ENCODE data around the gene HDLBP.
"Not testable (repeated sequence)": the region's sequence is repeated elsewhere in the genome, so short reads cannot be mapped to it uniquely, and the experiment has no call there.

HDLBP gene

DNA sequence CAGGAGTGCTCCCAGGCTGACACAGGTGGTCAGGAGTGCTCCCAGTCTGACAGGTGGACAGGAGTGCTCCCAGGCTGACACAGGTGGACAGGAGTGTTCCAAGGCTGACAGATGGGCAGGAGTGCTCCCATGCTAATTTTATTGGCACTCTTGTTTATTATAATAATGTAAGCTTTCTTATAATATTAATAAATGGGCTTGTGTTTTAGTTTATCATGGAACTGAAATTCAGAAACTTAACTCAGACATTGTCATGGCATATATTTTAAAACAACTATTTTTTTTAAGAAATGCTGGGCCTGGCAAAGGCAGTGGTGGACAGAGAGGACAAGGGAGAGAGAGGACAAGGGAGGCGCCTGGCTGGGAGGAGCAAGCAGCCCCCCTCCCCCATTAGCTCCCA, 108.3 kb downstream of the HDLBP start:
- no peak for DNase-seq

DNA sequence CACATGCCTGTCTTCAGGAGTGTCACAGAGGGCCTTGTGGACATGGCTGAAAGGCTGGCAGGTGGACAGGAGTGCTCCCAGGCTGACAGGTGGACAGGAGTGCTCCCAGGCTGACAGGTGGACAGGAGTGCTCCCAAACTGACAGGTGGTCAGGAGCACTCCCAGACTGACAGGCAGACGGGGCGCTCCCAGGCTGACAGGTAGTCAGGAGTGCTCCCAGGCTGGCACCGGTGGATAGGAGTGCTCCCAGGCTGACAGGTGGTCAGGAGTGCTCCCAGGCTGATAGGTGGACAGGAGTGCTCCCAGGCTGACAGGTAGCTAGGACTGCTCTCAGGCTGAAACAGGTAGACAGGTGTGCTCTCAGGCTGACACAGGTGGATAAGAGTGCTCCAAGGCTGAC, 110.4 kb downstream of the HDLBP start:
- DNase-seq = no peak

DNA sequence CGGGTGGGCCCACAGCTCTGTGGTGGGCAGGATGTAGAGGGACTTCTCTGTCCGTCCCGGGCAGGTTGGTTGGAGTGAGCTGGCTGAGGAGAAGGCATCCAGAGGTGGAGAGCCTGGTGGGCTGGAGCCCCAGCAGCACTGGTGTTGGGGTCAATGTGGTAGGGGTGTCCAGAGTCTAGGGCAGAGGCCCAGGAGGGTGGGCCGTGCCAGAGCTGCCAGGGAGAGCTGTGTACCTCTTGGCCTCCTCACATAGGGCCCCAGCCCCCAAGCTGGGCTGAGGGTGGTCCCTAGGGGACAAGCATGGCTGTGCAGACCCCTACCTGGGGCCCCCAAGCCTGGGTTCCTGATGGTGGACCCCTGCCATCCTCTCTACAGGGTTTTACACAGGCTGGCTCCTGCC, 111.0 kb downstream of the HDLBP start:
- DNase-seq = no peak

DNA sequence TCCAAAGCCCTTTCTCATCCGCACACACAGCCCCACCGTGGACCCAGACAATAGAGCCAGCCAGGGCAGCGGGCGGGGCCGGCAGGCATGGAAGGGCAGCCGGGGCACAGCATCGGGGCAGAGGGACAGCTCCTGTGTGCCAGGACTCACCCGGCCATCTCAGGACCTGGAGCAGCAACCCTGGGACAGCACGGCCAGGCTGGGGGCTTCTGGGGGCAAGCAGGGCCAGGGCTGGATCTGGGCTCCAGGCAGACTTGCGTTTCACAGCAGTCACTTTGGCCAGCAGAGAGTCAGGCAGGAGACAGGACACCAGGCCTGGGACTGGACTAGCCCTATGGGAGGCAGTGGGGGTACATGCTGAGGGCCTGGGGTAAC, 111.5 kb downstream of the HDLBP start:
- DNase-seq = no peak

DNA sequence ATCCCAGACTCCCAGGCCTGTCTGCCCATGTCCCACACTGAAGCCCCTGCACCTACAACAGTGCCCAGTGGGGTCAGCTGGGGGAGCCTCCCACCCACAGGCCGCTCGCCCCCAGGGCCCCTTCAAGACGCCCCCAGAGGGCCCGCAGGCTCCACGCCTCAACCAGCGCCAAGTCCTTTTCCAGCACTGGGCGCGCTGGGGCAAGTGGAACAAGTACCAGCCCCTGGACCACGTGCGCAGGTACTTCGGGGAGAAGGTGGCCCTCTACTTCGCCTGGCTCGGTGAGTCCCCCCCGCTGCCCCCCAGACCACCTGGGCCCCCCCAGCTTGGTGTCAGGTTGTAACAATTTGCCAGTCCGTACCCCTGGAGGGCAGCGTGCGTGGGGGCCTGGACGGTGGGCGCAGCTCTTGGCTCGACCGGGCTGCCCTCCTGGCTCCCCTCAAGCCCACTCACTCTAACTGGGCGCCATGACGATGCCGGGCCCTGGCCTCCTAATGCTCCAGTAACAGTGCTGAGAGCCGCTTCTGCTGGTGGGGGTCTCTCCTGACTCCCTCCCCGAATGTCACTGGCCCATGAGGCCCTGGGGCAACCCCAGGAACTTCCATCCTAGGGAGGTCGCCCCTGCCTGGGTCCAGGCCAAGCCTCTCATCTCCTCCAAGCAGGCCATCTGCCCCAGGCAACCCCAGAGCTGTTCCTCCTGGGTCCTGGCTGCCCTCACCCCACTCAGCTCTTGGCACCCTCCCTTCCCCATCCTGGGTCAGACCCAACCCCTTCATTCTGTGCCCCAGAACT, 112.1 kb downstream of the HDLBP start:
- DNase-seq = no peak

DNA sequence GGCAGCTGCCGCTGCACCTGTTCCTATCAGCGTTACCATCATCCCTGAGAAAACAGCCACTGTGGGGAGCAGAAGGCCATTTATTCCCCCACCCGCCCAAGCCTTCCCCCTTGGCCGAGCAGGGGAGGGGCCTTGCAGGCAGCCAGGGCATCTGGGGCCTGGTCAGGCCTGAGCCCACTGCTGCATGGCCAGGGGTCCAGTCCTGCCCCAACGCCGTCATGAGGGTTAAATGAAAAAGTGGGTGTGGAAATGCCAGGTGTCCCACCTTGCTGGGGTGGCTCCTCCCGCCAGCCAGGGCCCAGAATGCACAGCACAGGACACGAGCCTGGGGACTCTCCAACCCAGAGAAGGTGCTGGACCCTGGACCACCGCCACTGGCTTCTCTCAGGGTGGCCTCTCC, 112.8 kb downstream of the HDLBP start:
- no peak for DNase-seq

DNA sequence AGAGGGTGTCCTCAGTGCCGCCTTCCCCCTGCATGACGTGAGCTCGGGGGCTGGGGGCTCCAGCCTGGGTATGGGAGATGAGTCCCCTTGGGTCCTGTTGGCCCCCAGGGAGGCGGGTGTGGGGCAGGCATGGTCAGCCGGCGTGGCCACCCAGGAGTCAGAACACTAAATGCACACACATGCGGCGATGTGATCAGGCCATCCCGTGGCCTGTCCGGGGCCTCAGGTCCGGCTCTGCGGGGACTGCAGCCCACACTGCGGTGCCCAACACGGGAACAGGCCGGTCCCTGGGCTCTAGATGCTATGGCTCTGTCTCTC, 113.2 kb downstream of the HDLBP start:
- DNase-seq = no peak

DNA sequence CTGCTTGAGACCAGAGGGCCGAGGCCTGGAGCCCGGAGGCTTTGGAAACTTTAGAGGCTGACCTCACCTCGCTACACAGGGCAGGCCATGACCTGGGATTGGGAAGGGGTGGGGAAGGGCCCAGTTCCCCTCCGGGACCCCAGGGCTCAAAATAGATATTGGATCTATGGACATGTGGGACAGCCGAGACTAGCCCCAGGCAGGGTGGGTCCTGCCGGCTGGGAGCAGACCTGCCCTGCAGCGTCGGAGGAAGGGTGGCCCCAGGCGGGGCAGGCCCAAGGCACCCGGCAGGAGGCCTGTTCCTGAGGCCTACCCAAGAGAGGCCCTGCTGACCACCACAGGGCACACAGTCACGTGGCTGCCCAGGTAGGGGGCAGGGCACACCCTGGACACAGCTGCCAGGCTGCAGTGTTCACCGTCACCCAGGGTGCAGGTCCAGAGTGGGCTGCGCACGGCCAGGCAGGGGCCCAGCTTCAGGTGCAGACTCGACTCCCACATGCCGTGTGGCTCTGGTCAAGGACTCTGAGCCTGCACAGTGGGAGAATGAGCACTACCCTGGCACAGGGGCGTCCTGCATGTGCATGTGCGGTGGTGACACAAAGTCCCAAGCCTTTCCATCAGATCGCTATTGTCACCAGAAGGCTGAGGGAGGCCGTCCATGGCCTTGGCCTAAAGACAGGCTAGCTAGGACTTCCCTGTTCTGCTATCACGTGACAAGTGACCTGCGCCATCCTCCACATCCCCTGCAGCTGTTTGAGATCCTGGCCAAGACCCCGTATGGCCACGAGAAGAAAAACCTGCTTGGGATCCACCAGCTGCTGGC, 113.8 kb downstream of the HDLBP start:
- no peak for DNase-seq

DNA sequence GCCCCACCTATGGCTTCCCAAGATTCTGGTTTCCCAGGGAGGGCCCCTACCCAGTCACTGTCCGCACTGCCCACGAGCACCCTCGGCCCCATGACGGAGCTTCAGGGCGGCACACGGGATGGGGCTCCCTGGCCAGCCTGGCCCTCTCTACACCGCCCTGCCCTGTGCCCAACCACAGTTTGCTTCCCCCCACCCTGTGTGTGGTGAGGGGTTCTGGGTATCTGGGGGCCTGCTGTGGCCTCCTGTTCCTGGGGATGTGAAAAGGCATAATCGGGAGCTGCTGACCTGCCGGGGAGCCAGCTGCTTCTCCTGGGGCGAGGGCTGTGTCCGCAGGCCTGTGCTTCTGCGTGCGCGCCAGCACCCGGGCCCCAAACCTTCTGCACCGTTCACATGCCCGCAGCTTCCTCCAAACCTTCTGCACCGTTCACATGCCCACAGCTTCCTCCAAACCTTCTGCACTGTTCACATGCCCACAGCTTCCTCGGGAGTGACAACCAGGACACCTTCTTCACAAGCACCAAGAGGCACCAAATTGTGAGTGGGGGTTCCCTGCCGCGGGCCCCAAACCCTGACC, 114.6 kb downstream of the HDLBP start:
- DNase-seq = no peak

DNA sequence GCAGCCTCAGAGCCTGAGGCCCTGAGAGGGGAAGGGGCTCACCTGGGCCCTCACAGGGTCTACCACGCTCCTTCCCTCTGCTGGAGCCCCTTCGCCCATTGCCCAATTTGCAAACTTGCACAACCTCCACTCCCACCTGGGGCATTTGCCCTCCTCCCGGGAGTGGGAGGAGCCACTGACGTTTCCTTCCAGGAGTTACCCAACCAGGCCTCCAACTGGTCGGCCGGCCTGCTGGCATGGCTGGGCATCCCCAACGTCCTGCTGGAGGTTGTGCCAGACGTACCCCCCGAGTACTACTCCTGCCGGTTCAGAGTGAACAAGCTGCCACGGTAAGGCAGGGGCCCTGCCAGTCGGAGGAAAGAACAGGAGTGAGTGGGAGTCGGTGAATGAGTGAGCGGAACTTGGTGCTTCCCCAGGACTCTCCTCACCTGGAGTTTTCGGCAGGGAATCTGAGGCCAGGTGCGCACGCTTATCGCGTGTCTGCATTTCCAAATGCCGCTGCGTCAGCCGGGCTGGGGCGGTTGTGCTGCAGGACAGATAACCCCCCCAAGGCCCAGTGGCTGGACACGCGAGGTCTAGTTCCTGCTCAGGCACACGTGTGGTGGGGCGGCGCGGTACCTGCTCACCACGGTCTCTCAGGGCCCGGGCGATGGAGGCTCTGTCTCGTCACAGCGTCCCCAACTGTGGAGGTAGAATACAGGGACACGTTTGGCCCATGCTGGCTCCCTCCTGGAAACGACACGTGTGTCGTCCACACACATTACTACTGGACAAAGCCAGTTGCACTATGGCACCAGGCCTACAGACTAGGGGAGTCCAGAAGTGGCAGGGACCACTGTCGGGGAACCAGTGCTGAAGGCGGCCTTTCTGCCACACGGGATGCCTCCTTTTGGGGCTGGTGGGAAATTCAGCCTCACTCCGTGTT, 115.3 kb downstream of the HDLBP start:
- DNase-seq = no peak

DNA sequence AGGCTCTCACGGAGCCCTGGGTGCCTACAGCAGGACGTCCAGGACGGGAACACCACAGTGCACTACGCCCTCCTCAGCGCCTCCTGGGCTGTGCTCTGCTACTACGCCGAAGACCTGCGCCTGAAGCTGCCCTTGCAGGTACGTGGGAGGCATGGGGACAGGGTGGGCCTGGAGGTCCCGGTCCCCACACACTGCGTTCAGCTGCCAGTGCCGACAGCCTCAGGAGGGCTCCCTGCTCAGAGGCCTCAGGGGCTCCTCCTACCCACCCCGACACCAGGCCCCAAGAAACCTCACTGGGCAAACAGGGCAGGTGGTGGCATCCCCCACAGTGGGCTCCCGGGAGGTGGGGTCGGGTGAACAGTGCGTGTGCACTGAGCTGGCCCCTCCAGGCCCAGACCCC, 116.2 kb downstream of the HDLBP start:
- no peak for DNase-seq

DNA sequence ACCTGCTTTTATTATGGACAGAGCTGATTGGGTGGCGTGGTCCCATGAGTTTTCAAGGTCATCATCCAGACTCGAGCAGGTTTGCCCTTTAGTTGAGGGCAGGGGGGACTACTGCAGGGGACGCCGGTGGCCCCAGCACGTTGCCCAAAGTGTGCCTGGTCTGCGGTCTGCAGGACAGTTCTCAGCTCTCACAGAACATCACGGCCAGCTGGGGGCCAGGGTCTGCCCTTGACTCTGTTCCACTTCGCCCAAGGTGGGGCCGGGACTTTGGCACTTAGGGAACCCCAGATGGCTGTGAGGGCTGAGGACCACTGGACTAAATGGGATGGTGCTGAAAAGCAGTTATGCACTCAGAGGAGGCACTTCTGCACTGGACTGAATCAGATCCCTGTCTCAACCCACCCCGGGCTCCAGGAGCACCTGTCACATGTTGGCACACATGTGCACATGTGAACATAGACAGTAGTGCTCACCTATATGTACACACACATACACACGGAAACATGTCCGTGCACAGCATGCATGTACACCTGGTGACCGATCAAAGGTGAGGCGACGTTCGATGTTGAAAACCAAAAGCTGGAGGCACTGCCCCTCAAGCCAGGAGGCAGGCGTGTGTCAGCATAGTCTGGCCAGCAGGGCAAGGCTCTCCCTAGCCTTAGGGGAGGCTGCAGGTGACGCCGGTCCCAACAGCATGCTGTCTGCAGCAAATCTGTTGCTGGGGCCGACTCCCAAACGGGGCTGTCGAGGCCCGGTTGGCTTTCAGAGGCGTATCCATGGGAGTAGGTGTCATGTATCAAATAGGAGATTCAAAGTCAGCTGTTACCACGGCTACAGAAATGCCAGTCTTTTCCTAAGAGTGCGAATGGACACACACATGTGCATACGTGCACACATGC, 116.8 kb downstream of the HDLBP start:
- DNase-seq = no peak

DNA sequence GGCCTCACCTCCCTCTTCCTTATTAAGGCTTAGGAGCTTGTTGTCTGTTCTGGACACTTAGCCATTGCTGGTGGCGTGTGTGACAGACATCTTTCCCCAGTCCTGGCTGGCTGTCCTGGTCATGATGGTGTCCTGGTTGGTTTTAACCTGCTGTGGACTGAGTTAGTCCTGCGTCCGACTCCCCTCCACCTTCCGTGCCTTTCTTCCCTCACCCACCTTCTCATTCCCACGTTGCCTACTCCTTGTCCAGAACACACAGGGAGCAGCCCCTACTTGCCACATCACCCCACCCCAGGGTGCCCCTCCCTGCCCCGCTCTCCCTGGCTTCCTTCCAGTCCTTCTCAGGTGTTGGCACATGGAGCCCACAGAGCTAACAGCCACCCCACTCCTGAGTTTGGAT, 117.5 kb downstream of the HDLBP start:
- no peak for DNase-seq

DNA sequence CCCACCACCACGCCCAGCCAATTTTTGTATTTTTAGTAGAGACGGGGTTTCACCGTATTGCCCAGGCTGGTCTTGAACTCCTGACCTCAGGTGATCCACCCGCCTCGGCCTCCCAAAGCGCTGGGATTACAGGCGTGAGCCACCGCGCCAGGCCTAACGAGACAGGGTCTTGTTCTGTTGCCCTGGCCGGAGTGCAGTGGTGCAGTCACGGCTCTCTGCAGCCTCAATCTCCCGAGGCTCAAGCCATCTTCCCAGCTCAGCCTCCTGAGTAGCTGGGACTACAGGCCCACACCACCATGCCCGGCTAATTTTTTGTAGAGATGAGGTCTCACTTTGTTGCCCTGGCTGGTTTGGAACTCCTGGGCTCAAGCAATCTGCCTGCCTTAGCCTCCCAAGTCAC, 118.2 kb downstream of the HDLBP start:
- DNase-seq = not testable (repeated sequence)

DNA sequence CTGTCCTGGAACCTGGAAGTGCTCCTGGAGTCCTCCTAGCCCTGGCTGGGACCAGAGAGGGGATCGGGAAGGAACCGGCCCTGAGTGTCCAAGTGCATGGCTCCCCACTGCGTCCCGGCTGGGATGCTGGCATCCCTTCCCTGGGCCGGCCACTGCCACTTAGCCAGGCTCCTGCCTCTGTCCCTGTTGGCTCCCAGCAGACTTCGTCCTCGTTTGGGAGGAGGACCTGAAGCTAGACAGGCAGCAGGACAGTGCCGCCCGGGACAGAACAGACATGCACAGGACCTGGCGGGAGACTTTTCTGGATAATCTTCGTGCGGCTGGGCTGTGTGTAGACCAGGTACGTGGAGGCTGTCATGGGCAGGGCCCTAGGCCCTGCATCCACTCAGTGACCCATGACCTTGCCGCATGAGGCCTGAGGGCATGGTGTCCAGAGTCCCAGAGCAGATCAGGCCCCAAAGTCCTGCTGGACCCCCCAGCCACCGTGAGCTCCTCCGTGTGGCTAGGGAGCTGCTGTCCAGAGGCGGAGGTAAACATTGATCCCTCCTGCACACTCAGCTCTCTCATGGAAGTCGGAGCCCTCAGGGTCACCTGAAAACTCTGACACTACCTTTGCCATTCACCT, 119.9 kb downstream of the HDLBP start:
- DNase-seq = no peak

DNA sequence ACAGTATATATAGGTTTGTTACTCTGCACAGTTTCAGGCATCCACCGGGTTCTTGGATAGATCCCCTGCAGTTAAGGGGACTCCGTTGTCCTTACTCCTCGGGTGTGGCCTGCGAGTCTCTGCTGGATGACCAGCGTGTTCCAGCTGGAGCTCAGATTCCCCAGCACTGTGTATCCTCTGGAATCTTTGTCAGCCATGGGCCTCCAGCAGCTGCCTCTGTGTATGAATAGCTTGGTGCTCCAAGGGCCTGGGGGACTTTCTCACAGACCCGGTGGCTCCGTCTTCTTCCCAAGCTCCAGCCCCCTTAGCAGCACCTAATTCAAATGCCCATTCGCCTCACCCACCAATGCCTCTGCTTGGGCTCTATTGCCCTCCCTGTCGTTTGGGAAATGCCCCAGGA, 120.7 kb downstream of the HDLBP start:
- DNase-seq = no peak

DNA sequence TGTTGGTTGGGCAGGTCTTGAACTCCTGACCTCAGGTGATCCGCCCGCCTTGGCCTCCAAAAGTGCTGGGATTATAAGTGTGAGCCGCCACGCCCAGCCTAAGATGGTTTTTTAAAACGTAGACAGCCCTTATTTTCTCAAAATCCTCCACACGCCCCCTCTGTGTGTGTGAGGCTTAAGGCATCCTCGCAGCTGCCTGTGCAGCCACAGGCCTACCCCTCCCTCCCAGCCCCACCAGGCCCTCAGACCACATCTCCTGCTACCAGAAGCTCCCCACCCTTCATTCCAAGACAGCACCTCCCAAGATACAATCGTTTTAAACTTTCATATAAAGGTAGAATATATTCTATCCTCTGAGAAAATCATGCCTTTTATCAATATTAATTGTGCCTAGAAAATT, 122.2 kb downstream of the HDLBP start:
- DNase-seq = no peak

DNA sequence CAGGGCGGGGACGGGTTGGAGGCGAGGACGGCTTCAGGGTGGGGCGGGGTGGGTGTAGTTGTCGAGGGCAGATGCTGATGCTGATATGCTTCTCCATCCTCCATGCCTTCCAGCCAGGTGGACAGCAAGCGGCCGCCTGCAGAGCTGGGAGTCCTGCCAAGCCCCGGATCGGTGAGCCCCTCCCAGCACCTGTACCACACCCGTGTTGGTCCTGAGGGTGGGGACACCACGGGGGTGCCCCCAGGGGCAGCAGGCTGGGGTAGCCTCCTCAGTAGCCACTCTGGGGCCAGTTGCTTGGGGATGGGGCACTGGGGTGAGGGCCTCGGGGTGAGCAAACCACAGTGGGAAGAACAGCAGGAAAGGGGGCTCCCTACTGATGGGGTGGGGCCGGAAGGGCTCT, 124.4 kb downstream of the HDLBP start:
- DNase-seq = no peak

DNA sequence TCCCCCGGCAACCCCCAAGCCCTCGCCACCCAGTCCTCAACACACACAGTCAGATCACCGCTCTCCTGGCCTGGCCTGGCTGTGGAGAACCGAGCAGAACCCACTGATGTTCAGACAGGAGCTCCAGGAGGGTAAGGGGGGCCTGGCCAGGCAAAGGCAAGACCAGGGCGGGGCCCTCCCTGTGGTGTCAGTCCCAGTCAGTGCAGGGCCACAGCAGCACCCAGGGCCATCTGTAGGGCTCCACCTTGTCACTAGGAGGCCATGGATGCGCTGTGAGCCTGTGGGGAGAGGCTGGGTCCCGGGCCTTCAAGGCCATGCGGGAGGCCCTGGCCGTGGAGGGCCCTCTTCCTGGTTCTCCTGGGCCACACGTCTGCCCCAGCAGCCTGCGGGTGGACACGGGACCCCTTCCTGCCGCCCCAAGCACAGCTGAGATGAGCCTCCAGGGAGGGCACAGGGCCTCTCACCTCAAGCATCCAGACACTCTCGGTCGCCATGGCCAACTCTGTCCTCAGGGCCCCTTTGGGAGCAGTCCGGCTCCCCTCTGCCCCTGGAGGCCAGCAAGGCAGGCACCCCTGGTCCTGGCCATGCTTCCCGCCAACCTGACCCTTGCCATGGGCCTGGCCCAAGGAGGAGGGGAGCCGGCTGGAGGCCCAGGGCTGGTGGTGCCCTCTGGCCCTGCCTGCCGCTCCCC, 125.0 kb downstream of the HDLBP start:
- no peak for DNase-seq

DNA sequence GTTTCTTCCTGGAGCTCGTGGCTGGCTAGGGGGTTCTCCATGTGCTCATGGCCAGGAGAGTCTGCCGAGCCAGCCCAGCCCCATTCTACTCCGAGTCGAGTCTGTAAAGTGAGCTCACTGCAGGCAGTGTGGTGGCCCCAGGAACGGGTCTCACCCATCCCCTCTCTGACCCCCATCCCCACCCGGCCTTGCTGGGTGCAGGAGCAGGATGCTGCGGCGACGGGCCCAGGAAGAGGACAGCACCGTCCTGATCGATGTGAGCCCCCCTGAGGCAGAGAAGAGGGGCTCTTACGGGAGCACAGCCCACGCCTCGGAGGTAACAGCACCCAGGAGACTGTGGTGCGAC, 125.6 kb downstream of the HDLBP start:
- no peak for DNase-seq

Measured in activated CD8-positive, alpha-beta memory T cell treated with anti-CD3 and anti-CD28 coated beads for 24 hours (primary cell).